Anterior cingulate cortex (tissue), 58 donors: ENCODE data around the gene AHCYL1.
A peak's percentile ranks its signal among the peaks of the same experiment; 100 is the strongest.
"Not testable (repeated sequence)": the region's sequence is repeated elsewhere in the genome, so short reads cannot be mapped to it uniquely, and the experiment has no call there.

Source experiments
- DNase-seq, 58 donors: peaks; one replicate each; lab custom pipeline; 2025; lab: John Stamatoyannopoulos, UW

AHCYL1 gene

DNA sequence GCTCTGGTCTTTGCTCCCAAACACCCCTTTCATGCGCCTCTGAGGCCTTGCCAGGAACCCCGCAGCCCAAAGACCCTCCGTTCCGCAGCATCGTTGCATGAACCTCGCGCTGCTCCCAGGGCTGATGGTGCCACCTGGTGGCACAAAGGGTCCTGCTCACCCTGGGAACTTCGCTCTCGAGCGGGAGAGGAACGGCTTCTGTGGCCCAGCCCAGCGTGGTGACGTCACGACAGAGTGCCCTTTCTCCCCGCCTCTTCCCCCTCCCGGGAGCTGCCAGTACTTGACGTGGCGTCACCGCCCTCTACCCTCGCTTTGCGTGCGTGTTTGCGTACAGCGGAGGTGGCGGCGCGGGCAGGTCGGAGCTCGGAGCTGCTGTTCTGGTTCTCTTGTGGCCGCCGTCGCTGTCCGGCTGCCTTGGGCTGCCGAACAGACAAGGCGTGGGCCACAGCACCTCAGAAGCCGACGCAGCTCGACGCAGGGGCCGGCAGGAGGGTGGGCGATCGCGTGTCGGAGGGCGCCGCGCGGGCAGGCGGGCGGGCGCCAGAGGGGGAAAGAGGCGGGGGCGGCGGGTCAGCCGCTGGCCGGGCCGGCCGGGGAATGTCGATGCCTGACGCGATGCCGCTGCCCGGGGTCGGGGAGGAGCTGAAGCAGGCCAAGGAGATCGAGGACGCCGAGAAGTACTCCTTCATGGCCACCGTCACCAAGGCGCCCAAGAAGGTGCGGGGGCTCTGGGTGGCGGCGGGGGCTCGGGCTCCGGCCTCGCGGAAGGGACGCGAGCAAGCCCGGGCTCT is at the start of gene AHCYL1:
TSS of gene AHCYL1 (plus strand) at position 310 of the 791 bp plus-strand sequence. CDS start at position 598, 288 bp downstream.
- peak; percentile 87 to 100 (median 99) for DNase-seq

DNA sequence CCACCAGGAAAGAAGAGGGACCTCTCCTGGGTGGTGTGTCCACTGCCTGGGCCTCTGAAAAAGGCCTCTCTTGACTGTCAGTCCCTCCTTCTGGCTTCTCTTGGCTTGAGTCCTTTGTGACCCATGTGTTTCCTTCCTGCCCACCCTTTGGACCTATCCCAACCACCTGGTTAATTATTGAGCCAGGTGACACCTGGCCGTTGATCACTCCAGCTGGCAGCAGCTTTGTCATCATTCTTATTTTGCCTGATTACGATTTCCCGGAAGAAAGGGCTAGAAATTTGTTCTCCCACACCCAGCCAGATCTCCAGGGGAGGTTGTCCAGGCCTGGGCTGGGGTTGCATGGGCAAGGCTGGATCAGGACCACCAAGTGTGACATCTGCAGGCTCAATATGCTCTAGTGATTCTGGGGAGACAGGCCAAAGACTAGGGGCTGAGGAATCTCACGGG is 49.1 kb upstream of the AHCYL1 start:
- DNase-seq: no peak

DNA sequence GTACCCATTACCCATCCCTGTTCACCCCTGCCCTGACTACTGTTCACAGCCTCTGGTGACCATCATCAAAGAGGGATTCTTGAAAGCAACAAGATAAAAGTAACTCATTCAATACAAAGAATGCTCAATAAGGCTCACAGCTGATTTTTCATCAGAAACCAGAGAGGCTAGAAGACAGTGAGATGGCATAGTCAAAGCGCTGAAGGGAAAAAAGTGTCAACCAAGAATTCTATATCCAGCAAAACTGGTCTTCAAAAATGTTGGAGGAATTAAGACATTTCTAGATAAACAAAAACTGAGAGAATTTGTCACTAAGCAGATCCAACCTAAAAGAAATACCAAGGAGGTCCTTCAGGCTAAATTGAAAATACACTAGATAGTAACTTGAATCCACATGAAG is 46.8 kb upstream of the AHCYL1 start:
- no peak for DNase-seq

DNA sequence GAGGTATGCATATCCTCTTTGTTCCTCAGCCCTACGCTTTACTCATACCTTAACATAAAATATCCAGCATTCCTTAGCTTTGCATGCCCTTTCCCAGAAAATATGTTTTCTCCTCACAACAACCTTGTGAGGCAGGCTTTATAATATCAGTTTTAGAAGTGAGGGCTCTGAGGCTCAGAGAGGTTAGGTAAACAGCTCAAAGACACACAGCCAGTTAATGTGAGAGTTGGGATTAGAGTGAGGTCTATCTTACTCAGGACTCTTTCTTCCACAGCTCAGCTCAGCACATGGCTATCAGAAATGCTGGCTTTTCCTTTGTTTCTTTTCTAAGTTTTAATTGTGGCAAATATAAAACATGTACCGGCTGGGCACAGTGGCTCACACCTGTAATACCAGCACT is 46.0 kb upstream of the AHCYL1 start:
- DNase-seq: no peak

DNA sequence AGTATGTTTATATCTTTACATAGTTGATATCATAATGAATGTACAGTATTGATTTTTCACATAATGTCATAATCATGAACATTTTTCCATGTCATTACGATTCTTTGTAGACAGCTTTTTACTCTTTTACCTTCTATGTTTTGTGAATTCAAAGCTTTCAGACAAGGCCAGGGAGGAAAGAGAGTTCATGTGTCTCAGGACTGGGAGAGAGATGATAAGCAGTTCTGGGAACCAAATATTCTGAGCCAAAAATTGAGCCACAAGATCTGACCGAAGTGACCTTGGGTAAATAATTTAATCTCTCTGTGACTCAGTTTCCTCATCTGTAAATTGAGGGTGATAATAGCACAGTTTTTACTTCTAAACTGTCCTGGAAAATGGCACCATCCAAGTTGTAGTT is 42.1 kb upstream of the AHCYL1 start:
- DNase-seq: no peak

DNA sequence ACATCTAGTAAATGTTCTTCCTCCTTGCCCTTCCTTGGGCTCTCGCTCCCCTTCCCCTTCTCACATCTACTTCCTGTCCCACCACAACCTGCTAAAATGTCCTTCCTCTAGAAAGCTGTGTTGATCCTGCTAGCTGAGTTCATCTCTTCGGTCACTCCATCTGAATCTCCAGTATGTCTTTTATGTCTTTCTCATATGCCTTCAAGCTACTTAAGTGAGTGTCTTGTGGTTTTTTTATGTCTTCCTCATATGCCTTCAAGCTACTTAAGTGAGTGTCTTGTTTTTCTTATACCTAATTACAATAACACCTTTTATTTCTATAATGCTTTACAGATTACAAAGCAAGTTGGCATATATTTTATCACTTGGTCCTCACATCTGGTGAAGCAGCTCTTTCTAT is 40.0 kb upstream of the AHCYL1 start:
- DNase-seq: no peak

DNA sequence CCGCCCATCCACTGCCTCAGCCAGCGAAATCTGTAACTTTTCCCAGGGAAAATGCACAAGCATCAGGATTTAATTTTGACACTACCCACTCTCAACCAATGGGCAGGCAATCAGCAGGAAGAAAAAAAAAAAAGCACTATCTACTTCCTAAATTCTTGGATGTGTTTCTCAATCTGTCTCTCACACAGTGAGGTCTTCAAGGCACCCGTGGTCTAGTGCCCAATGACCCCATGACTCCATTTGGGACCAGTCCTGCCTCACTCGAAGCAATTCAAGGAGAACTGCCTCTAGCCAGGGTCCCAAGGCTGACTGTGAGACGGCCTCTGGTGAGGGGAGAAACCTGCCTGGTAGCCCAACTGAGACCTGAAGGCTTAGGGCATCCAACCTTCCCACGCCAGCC is 38.1 kb upstream of the AHCYL1 start:
- DNase-seq: no peak

DNA sequence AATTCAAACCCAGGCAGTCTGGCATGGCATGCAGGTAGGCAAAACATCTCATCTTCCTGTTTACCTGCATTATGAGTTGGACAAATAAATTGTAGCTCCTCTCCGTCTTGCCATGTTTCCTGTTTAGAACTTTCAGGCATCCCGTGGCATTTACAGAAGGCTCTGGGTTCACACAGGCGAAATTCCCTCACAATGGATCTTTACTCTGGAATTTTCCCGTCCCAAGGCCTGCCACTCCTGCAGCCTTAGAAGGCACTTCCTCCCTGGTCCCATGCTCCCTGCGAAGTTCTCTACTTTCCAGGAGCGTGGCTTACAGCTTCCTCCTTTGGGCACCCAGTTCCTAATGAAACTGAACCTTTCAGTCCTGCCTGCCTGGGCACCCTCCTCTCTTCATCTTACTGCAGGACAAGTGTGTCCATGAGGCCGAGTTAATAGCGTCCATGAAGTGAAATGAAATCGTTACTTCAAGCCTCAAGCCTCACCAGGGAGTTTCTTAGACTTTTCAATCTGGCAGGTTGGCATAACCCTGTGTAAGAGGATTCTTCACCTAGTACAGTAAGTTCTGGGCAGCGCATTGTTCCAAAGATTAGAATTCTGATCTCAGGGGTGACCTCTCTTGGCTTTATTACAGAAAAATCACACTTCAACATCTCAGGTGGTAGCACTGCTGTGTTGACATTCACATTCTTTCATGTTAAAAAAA is 36.8 kb upstream of the AHCYL1 start:
- DNase-seq: no peak

DNA sequence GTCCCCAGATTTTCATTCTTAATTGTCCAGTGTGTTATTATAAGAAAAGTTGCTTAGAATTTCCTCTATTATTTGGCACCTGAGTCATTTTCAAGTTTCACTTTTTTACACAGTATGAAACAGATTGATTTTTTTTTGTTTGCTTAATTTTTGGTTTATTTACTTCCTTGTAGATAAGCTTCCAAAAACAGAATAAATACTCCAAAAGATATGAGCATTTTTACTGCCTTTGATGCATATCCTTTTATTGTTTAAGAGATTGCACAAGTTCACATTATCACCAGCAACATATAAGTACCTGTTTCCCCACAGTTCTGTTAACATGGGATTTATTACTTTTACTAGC is 36.3 kb upstream of the AHCYL1 start:
- DNase-seq: no peak

DNA sequence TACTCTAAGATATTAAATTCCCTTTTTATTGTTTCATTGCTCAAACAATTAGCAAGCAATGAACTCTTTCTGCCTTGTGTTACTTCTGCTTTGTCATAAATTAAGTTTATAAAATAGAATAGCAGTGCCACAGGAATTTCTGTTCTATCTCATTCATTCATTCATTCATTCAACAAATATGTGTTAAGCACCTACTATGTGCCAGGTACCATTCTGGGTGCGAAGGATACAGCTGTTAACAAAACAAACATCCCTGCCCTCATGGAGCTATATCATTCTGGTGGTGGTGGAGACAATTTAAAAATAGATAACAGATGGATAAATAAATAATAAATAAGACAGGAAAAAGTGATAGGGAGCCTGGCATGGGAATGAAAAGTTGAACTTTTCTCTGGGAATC is 34.5 kb upstream of the AHCYL1 start:
- DNase-seq: no peak

DNA sequence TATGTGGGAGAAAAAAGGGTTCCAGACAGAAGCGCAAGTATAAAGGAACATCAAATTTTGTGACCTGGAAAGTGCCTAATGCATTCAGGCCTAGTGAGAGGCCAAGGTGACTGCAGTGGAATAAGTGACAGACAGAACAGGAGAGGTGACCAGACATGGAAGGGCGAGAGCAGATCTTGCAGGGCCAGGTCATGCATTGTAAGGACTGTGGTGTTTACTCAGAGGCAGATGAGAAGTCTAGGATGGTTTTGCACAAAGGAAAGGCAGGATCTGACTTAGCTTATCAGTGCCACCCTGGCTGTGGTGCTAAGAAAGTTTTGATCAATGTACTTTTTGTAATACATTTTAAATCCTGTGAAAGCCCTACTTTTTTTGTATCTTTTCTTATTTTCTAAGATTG is 34.1 kb upstream of the AHCYL1 start:
- DNase-seq: no peak

DNA sequence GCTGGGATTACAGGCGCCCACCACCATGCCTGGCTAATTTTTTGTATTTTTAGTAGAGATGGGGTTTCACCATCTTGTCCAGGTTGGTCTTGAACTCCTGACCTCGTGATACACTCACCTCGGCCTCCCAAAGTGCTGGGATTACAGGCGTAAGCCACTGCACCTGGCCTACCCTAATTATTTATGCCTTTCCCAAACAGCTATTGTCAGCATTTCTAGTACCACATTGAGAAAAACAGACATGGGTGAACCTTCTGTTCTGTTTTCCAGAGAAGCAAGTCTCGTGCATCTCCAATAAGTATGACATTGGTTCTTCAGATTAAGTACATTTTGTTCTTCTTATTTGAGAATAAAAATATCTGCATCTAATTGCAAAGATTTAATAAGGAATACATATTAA is 33.1 kb upstream of the AHCYL1 start:
- DNase-seq: not testable (repeated sequence)

DNA sequence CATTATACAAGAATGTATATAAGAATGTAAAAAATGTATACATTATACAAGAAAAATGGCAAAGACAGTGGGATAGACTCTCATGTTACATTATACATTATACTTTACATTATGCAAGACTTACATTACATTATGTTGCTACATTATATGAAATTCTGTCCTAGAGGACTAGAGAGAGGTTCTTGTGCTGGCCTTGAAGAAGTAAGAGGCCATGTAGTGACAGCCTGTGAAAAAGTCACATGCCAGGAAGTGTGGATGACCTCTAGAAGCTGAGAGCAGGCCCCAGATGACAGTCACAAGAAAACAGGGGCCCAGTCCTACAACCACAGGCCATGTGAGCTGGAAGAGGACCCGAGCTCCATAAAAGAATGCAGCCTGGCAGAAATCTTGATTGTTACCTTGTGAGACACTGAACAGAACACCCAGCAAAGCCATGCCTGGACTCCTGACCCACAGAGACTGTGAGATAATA is 30.5 kb upstream of the AHCYL1 start:
- DNase-seq: no peak

DNA sequence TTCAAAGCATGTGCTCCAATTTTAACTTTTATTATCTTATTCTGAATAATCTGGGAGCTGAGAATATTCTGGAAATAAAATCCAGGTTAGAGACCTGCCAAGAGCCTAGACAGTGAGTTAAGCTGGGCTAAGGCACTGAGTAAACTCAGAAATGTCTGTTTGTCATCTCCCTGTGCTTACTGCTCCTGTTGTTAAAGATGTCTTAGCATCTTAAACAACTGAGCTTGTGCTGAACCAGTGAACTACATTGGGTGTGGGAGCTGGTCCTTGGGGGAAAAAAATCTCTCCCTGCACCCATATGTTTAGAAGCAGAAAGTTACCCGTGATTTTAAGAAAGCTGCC is 25.0 kb upstream of the AHCYL1 start:
- no peak for DNase-seq

DNA sequence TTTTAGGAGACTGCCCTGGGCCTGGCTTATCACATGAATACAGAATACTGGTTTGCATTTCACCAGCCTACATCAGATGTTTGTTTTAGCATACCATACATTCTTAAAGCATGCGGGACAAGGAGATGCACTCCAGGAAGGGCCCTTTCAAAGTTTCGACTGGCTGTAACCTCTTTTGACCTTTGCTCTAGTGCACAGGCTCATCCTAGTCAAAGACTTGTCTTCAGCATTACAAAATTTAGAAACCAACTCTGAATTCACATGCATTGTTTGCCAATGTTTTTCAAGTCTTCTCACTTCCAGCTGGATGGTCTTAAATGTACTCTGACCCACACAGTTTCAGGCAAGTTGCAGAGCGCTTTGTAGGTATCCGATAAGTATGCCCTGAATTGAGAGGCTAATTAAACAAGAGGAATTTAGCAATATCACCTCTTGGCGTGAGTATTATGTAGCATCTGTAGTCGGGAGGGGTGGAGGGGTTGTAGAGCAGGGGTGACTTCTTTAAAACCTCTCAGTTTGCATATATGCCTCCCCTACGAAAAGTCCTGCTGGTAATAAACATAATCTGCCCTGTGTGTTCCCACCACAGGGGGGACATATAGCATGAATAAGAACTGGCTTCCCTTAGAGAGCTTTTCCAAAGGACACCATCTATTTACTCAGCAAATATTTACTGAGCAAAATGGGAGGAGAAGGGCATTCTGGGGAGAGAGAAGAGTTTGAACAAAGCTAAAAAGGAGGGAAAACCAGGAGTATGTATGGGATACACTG is 24.4 kb upstream of the AHCYL1 start:
- no peak for DNase-seq

DNA sequence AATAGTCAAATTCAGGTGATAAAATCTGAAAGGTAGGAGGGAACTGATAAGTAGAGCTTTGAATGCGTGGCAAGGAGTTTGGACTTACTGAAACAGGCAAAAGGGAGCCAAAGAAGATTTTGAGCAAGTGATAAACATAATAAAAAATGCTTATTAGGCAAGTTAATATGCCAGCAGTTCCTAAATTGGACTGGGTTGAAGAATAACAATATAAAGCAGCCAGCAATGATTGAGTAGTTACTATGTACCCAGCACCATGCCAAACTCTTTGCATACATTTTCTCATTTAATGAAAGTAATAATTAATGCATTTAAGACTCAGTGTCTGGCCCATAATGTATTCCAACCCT is 23.8 kb upstream of the AHCYL1 start:
- DNase-seq: no peak

DNA sequence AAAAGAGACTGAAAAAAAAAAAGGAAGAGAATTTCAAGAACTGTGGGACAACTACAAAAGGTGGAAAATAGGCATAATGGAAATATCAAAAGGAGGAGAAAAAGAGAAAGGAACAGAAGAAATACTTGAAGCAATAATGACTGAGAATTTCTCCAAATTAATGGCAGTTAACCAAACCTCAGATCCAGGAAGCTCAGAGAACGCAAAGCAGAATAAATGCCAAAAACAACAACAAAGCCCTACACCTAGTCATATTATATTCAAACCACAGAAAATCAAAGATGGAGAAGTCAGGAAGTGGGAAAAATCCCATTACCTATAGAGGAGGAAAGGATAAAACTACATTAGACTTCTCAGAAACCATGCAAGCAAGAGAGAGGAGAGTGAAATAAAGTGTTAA is 20.7 kb upstream of the AHCYL1 start:
- DNase-seq: no peak

DNA sequence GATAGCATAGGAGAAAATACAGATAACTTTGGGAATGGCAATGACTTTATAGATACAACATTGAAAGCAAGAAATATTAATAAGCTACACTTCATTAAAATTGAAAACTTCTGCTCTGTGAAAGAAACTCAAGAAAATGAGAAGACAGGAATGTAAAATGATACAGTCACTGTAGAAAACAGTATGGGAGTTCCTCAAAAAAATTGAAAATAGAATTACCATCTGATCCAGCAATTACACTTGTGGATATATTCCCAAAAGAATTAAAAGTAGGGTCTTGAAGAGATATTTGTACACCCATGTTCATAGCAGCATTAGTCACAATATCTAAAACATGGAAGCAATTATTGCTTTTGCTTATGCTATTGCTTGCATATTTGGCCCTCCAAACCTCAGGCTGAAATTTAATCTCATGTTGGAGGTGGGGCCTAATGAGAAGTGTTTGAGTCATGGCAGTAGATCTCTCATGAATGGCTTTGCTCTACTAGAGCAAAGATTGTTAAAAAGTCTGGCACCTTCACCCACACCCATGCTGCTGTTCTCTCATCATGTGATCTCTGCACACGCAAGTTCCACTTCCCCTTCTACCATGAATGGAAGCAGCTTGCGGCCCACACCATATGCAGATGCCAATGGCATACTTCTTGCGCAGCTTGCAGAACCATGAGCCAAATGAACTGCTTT is 15.3 kb upstream of the AHCYL1 start:
- DNase-seq: no peak

DNA sequence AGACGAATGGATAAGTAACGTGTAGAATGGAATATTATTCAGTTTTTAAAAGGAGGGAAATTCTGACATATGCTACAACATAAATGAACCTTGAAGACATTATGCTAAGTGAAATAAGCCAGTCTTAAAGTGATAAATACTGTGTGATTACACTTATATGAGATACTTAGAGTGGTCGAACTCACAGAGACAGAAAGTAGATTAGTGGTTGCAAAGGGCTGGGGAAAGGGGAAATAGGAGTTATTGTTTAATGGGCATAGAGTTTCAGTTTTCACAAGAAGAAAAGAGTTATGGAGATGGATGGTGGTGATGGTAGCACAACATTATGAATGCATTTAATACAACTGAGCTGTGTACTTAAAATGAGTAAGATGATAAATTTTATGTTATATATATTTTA is 14.7 kb upstream of the AHCYL1 start:
- no peak for DNase-seq

DNA sequence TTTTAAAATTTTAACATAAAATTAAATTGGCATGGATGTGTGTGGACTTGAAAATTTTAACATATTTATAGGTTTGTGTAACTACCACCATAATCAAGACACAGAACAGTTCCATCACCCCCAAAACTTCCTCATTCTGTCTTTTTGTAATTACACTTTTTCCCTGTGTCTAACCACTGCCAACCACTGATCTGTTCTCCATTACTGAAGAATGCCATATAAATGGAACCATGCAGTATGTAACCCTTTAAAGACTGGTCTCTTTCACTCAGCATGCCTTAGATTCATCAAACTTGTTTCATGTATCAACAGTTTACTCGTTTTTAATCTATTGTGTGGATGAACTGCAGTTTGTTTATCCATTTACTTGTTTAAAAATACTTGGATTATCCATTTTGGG is 13.0 kb upstream of the AHCYL1 start:
- DNase-seq: no peak

DNA sequence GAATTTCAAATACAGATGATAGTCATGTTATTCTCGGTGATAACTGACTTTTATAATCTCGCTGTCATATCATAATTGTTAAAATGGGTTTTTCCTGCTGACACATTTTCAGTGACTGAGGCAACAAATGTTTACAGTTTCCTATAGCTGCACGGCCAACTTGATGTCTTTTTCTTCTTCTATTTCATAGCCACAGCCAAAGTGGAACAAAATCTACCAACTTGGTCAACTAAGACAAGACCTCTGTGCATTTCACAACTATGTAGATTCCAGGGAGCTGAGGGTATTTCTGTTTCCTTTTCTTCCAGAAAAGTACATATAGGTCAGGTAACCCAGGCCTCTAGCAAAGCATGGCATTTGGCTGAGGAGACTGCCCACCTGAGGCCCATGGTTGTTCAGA is 10.4 kb upstream of the AHCYL1 start:
- DNase-seq: no peak
